ENCODE results near the gene BICRAL. TPM values are rescaled to one million over a fixed set of nuclear protein-coding genes. Genes with fewer than 3 reads are reported as not detected.

Gene BICRAL
- total and polyA plus RNA-seq, 9 of the 15 experiments (the other 6 are each of a cell fraction or from before 2014, with no cell fraction given) = 1.2 to 11.9 (median 5.6) TPM

GRCh38 chr6:42879372-42880239 lies 97.8 kb downstream of the BICRAL start, which contains the start of gene RPL7L1 (continued):
- TF ChIP-seq, protein P1, sequence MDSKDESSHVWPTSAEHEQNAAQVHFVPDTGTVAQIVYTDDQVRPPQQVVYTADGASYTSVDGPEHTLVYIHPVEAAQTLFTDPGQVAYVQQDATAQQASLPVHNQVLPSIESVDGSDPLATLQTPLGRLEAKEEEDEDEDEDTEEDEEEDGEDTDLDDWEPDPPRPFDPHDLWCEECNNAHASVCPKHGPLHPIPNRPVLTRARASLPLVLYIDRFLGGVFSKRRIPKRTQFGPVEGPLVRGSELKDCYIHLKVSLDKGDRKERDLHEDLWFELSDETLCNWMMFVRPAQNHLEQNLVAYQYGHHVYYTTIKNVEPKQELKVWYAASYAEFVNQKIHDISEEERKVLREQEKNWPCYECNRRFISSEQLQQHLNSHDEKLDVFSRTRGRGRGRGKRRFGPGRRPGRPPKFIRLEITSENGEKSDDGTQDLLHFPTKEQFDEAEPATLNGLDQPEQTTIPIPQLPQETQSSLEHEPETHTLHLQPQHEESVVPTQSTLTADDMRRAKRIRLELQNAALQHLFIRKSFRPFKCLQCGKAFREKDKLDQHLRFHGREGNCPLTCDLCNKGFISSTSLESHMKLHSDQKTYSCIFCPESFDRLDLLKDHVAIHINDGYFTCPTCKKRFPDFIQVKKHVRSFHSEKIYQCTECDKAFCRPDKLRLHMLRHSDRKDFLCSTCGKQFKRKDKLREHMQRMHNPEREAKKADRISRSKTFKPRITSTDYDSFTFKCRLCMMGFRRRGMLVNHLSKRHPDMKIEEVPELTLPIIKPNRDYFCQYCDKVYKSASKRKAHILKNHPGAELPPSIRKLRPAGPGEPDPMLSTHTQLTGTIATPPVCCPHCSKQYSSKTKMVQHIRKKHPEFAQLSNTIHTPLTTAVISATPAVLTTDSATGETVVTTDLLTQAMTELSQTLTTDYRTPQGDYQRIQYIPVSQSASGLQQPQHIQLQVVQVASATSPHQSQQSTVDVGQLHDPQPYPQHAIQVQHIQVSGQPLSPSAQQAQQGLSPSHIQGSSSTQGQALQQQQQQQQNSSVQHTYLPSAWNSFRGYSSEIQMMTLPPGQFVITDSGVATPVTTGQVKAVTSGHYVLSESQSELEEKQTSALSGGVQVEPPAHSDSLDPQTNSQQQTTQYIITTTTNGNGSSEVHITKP (IDR thresholded peaks at IDR 0.05; ENCODE audit: partially characterized antibody) = peak; percentile 13
- TF ChIP-seq PML (IDR thresholded peaks at IDR 0.05; ENCODE audit: low read length) = peak; percentile 85
- TF ChIP-seq SMAD4 (CRISPR knock-in tag; conservative IDR thresholded peaks at IDR 0.05) = peak; percentile 63; the same call in 1 of the 2 replicates
- TF ChIP-seq HDAC1 (IDR thresholded peaks at IDR 0.05) = peak in 1 of 2 experiments; percentile 86; a peak in 2 of 4 replicates
- TF ChIP-seq ZBED1 (IDR thresholded peaks at IDR 0.05) = peak; percentile 6; the same call in 1 of the 2 replicates
- TF ChIP-seq ZC3H8 (IDR thresholded peaks at IDR 0.05) = no peak
- TF ChIP-seq KHSRP (IDR thresholded peaks at IDR 0.05) = no peak
- TF ChIP-seq ARNT (IDR thresholded peaks at IDR 0.05) = peak; percentile 68
- TF ChIP-seq, protein P2, sequence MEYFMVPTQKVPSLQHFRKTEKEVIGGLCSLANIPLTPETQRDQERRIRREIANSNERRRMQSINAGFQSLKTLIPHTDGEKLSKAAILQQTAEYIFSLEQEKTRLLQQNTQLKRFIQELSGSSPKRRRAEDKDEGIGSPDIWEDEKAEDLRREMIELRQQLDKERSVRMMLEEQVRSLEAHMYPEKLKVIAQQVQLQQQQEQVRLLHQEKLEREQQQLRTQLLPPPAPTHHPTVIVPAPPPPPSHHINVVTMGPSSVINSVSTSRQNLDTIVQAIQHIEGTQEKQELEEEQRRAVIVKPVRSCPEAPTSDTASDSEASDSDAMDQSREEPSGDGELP (CRISPR knock-in tag; IDR thresholded peaks at IDR 0.05; ENCODE audit: borderline replicate concordance) = peak; percentile 82
- TF ChIP-seq ZNF280A (IDR thresholded peaks at IDR 0.05; ENCODE audit: low read depth, partially characterized antibody) = no peak
- no peak for TF ChIP-seq ZKSCAN3 (CRISPR knock-in tag; IDR thresholded peaks at IDR 0.05)
- no peak for TF ChIP-seq HMG20B (CRISPR knock-in tag; IDR thresholded peaks at IDR 0.05)
- TF ChIP-seq HNRNPL (IDR thresholded peaks at IDR 0.05; ENCODE audit: low read depth, low read length) = no peak
- peak; percentile 91 for TF ChIP-seq ELF2 (CRISPR knock-in tag; IDR thresholded peaks at IDR 0.05)
- no peak for TF ChIP-seq ZNF696 (CRISPR knock-in tag; conservative IDR thresholded peaks at IDR 0.05)
- peak; percentile 82; the same call in 1 of the 2 replicates for TF ChIP-seq ZC3H4 (CRISPR knock-in tag; IDR thresholded peaks at IDR 0.05; ENCODE audit: borderline replicate concordance)
- peak; percentile 96 for TF ChIP-seq CREB1 (IDR thresholded peaks at IDR 0.05)
- TF ChIP-seq CREB1 (CRISPR knock-in tag; IDR thresholded peaks at IDR 0.05) = peak; percentile 94
- peak; percentile 8 to 13; a peak in 1 of 4 replicates for TF ChIP-seq TRIM24 (IDR thresholded peaks at IDR 0.05)
- TF ChIP-seq ZNF639 (CRISPR knock-in tag; conservative IDR thresholded peaks at IDR 0.05 in 1 of 2, IDR thresholded peaks at IDR 0.05 in 1 of 2) = peak in 1 of 2 experiments; percentile 47; a peak in 2 of 4 replicates
- no peak for TF ChIP-seq SLC30A9 (CRISPR knock-in tag; IDR thresholded peaks at IDR 0.05)

Measured in K562 (cell line).